GM19099 (cell line): ENCODE measurements around the gene RPLP2.

Source experiments
- POLR2A ChIP-seq: IDR thresholded peaks from 3 replicates; pipeline ENCODE4 v1.6.1; 2011; ENCODE audit warnings: low read depth; ENCODE audit not compliant: insufficient read length; ENCODE audit errors: extremely low read depth

RPLP2 gene

GRCh38 chr11:837990-838307 is 28.2 kb downstream of the RPLP2 start:
- TF ChIP-seq POLR2A = no peak

- no peak for TF ChIP-seq POLR2A
These were observed 28.9 kb downstream of the RPLP2 start for GRCh38 chr11:838441-839279.

GRCh38 chr11:839280-839623 is 29.5 kb downstream of the RPLP2 start:
- TF ChIP-seq POLR2A = no peak

GRCh38 chr11:839875-840617 is 30.3 kb downstream of the RPLP2 start:
- no peak for TF ChIP-seq POLR2A

- TF ChIP-seq POLR2A = no peak
These were observed 32.2 kb downstream of the RPLP2 start for GRCh38 chr11:841981-842369.

- TF ChIP-seq POLR2A = peak; percentile 99
These were observed 32.7 kb downstream of the RPLP2 start, which contains the start of the genes POLR2L and TSPAN4 for GRCh38 chr11:842370-843002. Gene POLR2L, minus strand, starts transcription at chr11:842529. Its CDS starts 21 bp downstream, at chr11:842508. Gene TSPAN4, plus strand, starts transcription at chr11:842852. Its CDS starts 7,453 bp downstream, at chr11:850305.

- no peak for TF ChIP-seq POLR2A
These were observed 33.4 kb downstream of the RPLP2 start for GRCh38 chr11:843086-843734.

- TF ChIP-seq POLR2A = no peak
These were observed 34.3 kb downstream of the RPLP2 start for GRCh38 chr11:843818-844692.

- no peak for TF ChIP-seq POLR2A
These were observed 35.2 kb downstream of the RPLP2 start for GRCh38 chr11:844693-845644.

GRCh38 chr11:845872-846495 is 36.2 kb downstream of the RPLP2 start:
- TF ChIP-seq POLR2A = no peak

GRCh38 chr11:846496-847098 is 36.8 kb downstream of the RPLP2 start:
- no peak for TF ChIP-seq POLR2A

- no peak for TF ChIP-seq POLR2A
These were observed 38.1 kb downstream of the RPLP2 start for GRCh38 chr11:847876-848275.
